ENCODE measurements around the gene RPS6KA1.

- TF ChIP-seq GATA2 (CRISPR knock-in tag; IDR thresholded peaks at IDR 0.05) = no peak
- TF ChIP-seq, protein P1, sequence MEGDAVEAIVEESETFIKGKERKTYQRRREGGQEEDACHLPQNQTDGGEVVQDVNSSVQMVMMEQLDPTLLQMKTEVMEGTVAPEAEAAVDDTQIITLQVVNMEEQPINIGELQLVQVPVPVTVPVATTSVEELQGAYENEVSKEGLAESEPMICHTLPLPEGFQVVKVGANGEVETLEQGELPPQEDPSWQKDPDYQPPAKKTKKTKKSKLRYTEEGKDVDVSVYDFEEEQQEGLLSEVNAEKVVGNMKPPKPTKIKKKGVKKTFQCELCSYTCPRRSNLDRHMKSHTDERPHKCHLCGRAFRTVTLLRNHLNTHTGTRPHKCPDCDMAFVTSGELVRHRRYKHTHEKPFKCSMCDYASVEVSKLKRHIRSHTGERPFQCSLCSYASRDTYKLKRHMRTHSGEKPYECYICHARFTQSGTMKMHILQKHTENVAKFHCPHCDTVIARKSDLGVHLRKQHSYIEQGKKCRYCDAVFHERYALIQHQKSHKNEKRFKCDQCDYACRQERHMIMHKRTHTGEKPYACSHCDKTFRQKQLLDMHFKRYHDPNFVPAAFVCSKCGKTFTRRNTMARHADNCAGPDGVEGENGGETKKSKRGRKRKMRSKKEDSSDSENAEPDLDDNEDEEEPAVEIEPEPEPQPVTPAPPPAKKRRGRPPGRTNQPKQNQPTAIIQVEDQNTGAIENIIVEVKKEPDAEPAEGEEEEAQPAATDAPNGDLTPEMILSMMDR (IDR thresholded peaks at IDR 0.05 in 2 of 3, conservative IDR thresholded peaks at IDR 0.05 in 1 of 3; ENCODE audit: insufficient read depth in 2 of 3, low read depth in 1 of 3, low read length in 3 of 3) = no peak
Measured at GRCh38 chr1:26517766-26518049, 11.9 kb upstream of the RPS6KA1 start.
